ENCODE data around the gene KCND2.

KCND2 gene

GRCh38 chr7:120714945-120715344 lies 442.0 kb downstream of the KCND2 start:
- no peak for TF ChIP-seq CTCF (conservative IDR thresholded peaks at IDR 0.05; ENCODE audit: low read depth, low read length)
- H3K4me3 ChIP-seq (ENCODE audit: low read length), result no peak overlapping the region
- peak; percentile 94 for DNase-seq (ENCODE audit: low read depth)

GRCh38 chr7:120716307-120716706 lies 443.3 kb downstream of the KCND2 start:
- no peak overlapping the region for H3K4me3 ChIP-seq (ENCODE audit: low read length)
- DNase-seq (ENCODE audit: low read depth), result no peak
- TF ChIP-seq CTCF (conservative IDR thresholded peaks at IDR 0.05; ENCODE audit: low read depth, low read length), result no peak

GRCh38 chr7:120717166-120717565 lies 444.2 kb downstream of the KCND2 start:
- no peak overlapping the region for H3K4me3 ChIP-seq (ENCODE audit: low read length)
- no peak for DNase-seq (ENCODE audit: low read depth)
- TF ChIP-seq CTCF (conservative IDR thresholded peaks at IDR 0.05; ENCODE audit: low read depth, low read length), result no peak

GRCh38 chr7:120718361-120718760 lies 445.4 kb downstream of the KCND2 start:
- no peak overlapping the region for H3K4me3 ChIP-seq (ENCODE audit: low read length)
- DNase-seq (ENCODE audit: low read depth), result no peak
- TF ChIP-seq CTCF (conservative IDR thresholded peaks at IDR 0.05; ENCODE audit: low read depth, low read length), result no peak

GRCh38 chr7:120720317-120720716 lies 447.3 kb downstream of the KCND2 start:
- DNase-seq (ENCODE audit: low read depth), result no peak
- TF ChIP-seq CTCF (conservative IDR thresholded peaks at IDR 0.05; ENCODE audit: low read depth, low read length), result no peak
- H3K4me3 ChIP-seq (ENCODE audit: low read length), result no peak overlapping the region

GRCh38 chr7:120723465-120724385 lies 450.8 kb downstream of the KCND2 start:
- DNase-seq (ENCODE audit: low read depth), result no peak

More at GRCh38 chr7:120723465-120724385, 450.8 kb downstream of the KCND2 start:
- TF ChIP-seq CTCF (conservative IDR thresholded peaks at IDR 0.05; ENCODE audit: low read depth, low read length), result no peak
- no peak overlapping the region for H3K4me3 ChIP-seq (ENCODE audit: low read length)
